SU-DHL-6 (cell line): ENCODE results near the gene DDR2.

Experiments used
- H2AFZ ChIP-seq: fragments of 200-600 bp; sonication (generic); 2 replicates; pipeline ENCODE4 v1.6.1; 2014; ENCODE audit warnings: low read depth, mild to moderate bottlenecking, moderate library complexity, mixed read lengths, antibody characterized with exemption, low read length; ENCODE audit not compliant: severe bottlenecking
- H3F3A ChIP-seq: fragments of 200-600 bp; shearing (Covaris generic); 2 replicates; pipeline ENCODE4 v1.6.0; 2016; ENCODE audit warnings: antibody characterized with exemption, mild to moderate bottlenecking; ENCODE audit not compliant: insufficient read depth
- H3K27ac ChIP-seq: fragments of 200-600 bp; sonication (generic); 2 replicates; pipeline ENCODE4 v1.5.1; 2016; ENCODE audit warnings: low read depth, mild to moderate bottlenecking, low read length, moderate library complexity, mixed read lengths
- H3K27me3 ChIP-seq: fragments of 200-600 bp; sonication (generic), shearing (Covaris generic); 2 replicates; pipeline ENCODE4 v1.6.0; 2014; ENCODE audit warnings: mild to moderate bottlenecking, low read length
- H3K36me3 ChIP-seq: fragments of 200-600 bp; sonication (generic); 2 replicates; pipeline ENCODE4 v1.6.1; 2014; ENCODE audit warnings: mild to moderate bottlenecking, low read length, mixed read lengths
- H3K4me2 ChIP-seq: fragments of 300-600, 200-600 bp; shearing (Covaris generic), sonication (generic); 2 replicates; pipeline ENCODE4 v1.6.0; 2014; ENCODE audit warnings: low read length, low read depth, mild to moderate bottlenecking; ENCODE audit not compliant: poor library complexity, severe bottlenecking
- H3K4me3 ChIP-seq: fragments of 200-600 bp; sonication (generic); 2 replicates; pipeline ENCODE4 v1.5.1; 2014; ENCODE audit warnings: antibody characterized with exemption, low read length, mild to moderate bottlenecking, mixed read lengths; ENCODE audit not compliant: insufficient read depth, poor library complexity, severe bottlenecking
- H3K79me2 ChIP-seq: fragments of 200-600 bp; sonication (generic); 2 replicates; pipeline ENCODE4 v1.6.1; 2014; ENCODE audit warnings: mild to moderate bottlenecking, low read length, moderate library complexity; ENCODE audit not compliant: insufficient read depth
- H3K9ac ChIP-seq: fragments of 200-600 bp; sonication (generic); 2 replicates; pipeline ENCODE4 v1.7.0; 2014; ENCODE audit warnings: mild to moderate bottlenecking, low read length
- H3K9me2 ChIP-seq: fragments of 200-600 bp; sonication (generic); replicated peaks from 2 replicates; pipeline ENCODE4 v1.6.1; 2014; ENCODE audit warnings: low read length; ENCODE audit not compliant: insufficient read depth
- H3K9me3 ChIP-seq: fragments of 200-600 bp; sonication (generic); 2 replicates; pipeline ENCODE4 v1.6.1; 2014; ENCODE audit warnings: low read length, mixed read lengths; ENCODE audit not compliant: insufficient read depth
- H4K20me1 ChIP-seq: fragments of 200-600 bp; sonication (generic); 2 replicates; pipeline ENCODE4 v1.6.1; 2014; ENCODE audit warnings: low read depth, mild to moderate bottlenecking, antibody characterized with exemption, low read length, moderate library complexity, mixed read lengths
- CTCF ChIP-seq: fragments of 200-600 bp; sonication (generic); IDR thresholded peaks from one replicate; pipeline ENCODE4 v1.5.1; 2017; ENCODE audit warnings: antibody characterized with exemption, mild to moderate bottlenecking, low read length, moderate library complexity; ENCODE audit not compliant: insufficient read depth, poor library complexity, severe bottlenecking
- EZH2phosphoT487 ChIP-seq: fragments of 200-600 bp; sonication (generic), shearing (Covaris generic); conservative IDR thresholded peaks from 2 replicates; pipeline ENCODE4 v1.6.1; 2018; ENCODE audit warnings: mild to moderate bottlenecking, antibody characterized with exemption, low read length, moderate library complexity, mixed read lengths

Gene DDR2

GRCh38 chr1:162674034-162674608 is 41.9 kb downstream of the DDR2 start:
- Histone ChIP-seq H3K4me2 (no peak overlapping the region), H3K36me3 (no peaks in the 10 kb centered on the region), H3K79me2 (no peaks in the 10 kb centered on the region), H3K27ac (no peak overlapping the region), H3F3A (no peaks in the 10 kb centered on the region), H3K9me3 (no peaks in the 10 kb centered on the region), H4K20me1 (no peaks in the 10 kb centered on the region), H3K9ac (no peak overlapping the region), H2AFZ (no peak overlapping the region), H3K9me2 (no peaks in the 10 kb centered on the region), H3K27me3 (no peaks in the 10 kb centered on the region), H3K4me3 (no peak overlapping the region)
- no peak for TF ChIP-seq EZH2phosphoT487
- TF ChIP-seq CTCF: no peak

GRCh38 chr1:162676087-162676486 is 43.8 kb downstream of the DDR2 start:
- Histone ChIP-seq H3K27me3 (no peaks in the 10 kb centered on the region), H3K4me3 (no peak overlapping the region), H3K9me2 (no peaks in the 10 kb centered on the region), H3K27ac (no peak overlapping the region), H4K20me1 (no peaks in the 10 kb centered on the region), H3K36me3 (no peaks in the 10 kb centered on the region), H3K9me3 (no peaks in the 10 kb centered on the region), H3F3A (no peaks in the 10 kb centered on the region), H2AFZ (no peak overlapping the region), H3K79me2 (no peaks in the 10 kb centered on the region), H3K9ac (no peak overlapping the region), H3K4me2 (no peak overlapping the region)
- TF ChIP-seq EZH2phosphoT487 (no peak), CTCF (no peak)

GRCh38 chr1:162676750-162677149 is 44.5 kb downstream of the DDR2 start:
- H3K36me3 ChIP-seq: no peaks in the 10 kb centered on the region
- no peaks in the 10 kb centered on the region for H3K9me2 ChIP-seq
- no peaks in the 10 kb centered on the region for H3F3A ChIP-seq
- no peak overlapping the region for H2AFZ ChIP-seq
- no peak overlapping the region for H3K4me3 ChIP-seq
- H3K4me2 ChIP-seq: no peak overlapping the region
- H3K27me3 ChIP-seq: no peaks in the 10 kb centered on the region
- H3K9me3 ChIP-seq: no peaks in the 10 kb centered on the region
- TF ChIP-seq EZH2phosphoT487: no peak
- no peak for TF ChIP-seq CTCF
- no peak overlapping the region for H3K9ac ChIP-seq
- no peaks in the 10 kb centered on the region for H3K79me2 ChIP-seq
- H4K20me1 ChIP-seq: no peaks in the 10 kb centered on the region
- H3K27ac ChIP-seq: no peak overlapping the region
